AG04450 (cell line): Measurements from ENCODE around the gene ITM2C. TPM values are rescaled to one million over a fixed set of nuclear protein-coding genes. Genes with fewer than 3 reads are reported as not detected.

Source experiments
- CTCF ChIA-PET: fragments of 300-600, 350-600 bp; formaldehyde crosslinking; extraction: SDS; loops from one replicate; lab custom pipeline; 2022; ENCODE audit warnings: antibody characterized with exemption, inconsistent platforms; lab: Charles Lee
- POLR2A ChIA-PET: fragments of 350-600 bp; formaldehyde crosslinking; extraction: SDS; loops from one replicate; lab custom pipeline; 2021; ENCODE audit warnings: antibody characterized with exemption, inconsistent platforms; lab: Yijun Ruan, JAX
- DNase-seq: peaks from one replicate; pipeline ENCODE4 v3.0.0-alpha.2; 2011; ENCODE audit warnings: low read depth, low spot score
- H3K27ac ChIP-seq: one replicate; pipeline ENCODE4 v1.5.1; 2012; ENCODE audit warnings: low read depth, low read length, control low read depth
- H3K27me3 ChIP-seq: one replicate; pipeline ENCODE4 v1.6.0; 2012; ENCODE audit warnings: low read length; ENCODE audit not compliant: control insufficient read depth, insufficient read depth
- H3K4me3 ChIP-seq: 2 replicates; pipeline ENCODE4 v1.5.1; 2011; ENCODE audit warnings: mild to moderate bottlenecking, low read depth, low read length, control low read depth
- H3K9me3 ChIP-seq: 2 replicates; pipeline ENCODE4 v1.5.1; 2012; ENCODE audit warnings: low read length; ENCODE audit not compliant: control insufficient read depth, insufficient read depth
- polyA plus RNA-seq: library from polyadenylated mRNA; depleted of rRNA; stranded (reverse); fragments of >200 nt; gene quantifications from 2 replicates; pipeline ENCODE4 v1.2.3, GENCODE V29; 2011
- TF ChIP-seq, protein P1 (sequence below): IDR thresholded peaks from 2 replicates; pipeline ENCODE4 v1.5.1; 2011; ENCODE audit warnings: low read depth, low read length, control low read depth, inconsistent platforms

The ITM2C gene
- polyA plus RNA-seq, 1 experiment = 371 TPM

DNA sequence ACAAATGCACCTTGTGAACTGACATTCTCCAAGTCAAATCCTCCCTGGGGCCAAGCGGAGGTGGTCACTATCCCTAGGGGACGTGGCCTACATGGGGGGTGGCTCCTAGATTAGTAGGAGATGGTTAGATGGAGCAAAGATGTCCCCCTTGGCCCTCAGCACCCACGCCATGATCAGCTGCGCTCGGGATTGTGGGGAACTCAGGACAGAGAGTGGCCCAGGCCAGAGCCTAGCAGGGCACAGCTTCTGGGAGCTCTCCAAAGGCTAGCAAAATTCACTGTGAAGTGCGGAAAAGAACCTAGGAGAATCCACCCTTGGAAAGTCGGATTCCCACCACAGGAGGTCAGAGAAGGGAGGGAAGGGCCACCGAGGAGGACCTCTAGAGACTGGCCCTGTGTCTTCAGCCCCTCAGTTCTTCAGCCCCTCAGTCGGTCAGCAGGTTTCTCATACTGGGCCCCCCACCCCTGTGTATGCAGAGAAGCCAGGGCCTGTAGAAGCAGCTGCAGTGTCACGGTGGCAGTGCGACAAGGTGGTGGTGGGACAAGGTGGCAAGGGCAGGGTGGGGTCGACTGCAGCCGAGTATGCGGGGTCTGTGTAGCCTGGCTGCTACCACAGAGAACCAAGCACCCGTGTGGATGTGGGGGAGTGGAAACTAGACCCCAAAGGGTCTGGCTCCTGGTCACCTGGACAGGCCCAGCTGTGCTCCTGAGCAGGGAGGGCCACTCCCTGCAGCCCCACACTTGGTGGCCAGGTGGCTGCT lies 41.9 kb downstream of the ITM2C start:
- ChIA-PET POLR2A (no interaction called here), CTCF (interaction anchor here (12.0 kb wide), 1 partner anchor 80 kb away, joined by 184 read pairs; no protein-coding TSS in a partner anchor)
- no peaks in the 10 kb centered on the region for H3K27me3 ChIP-seq
- no peak for DNase-seq
- no peak overlapping the region for H3K27ac ChIP-seq
- TF ChIP-seq, protein P1, sequence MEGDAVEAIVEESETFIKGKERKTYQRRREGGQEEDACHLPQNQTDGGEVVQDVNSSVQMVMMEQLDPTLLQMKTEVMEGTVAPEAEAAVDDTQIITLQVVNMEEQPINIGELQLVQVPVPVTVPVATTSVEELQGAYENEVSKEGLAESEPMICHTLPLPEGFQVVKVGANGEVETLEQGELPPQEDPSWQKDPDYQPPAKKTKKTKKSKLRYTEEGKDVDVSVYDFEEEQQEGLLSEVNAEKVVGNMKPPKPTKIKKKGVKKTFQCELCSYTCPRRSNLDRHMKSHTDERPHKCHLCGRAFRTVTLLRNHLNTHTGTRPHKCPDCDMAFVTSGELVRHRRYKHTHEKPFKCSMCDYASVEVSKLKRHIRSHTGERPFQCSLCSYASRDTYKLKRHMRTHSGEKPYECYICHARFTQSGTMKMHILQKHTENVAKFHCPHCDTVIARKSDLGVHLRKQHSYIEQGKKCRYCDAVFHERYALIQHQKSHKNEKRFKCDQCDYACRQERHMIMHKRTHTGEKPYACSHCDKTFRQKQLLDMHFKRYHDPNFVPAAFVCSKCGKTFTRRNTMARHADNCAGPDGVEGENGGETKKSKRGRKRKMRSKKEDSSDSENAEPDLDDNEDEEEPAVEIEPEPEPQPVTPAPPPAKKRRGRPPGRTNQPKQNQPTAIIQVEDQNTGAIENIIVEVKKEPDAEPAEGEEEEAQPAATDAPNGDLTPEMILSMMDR = no peak
- H3K4me3 ChIP-seq = no peak overlapping the region
- no peaks in the 10 kb centered on the region; the same call in 1 of the 2 replicates for H3K9me3 ChIP-seq

DNA sequence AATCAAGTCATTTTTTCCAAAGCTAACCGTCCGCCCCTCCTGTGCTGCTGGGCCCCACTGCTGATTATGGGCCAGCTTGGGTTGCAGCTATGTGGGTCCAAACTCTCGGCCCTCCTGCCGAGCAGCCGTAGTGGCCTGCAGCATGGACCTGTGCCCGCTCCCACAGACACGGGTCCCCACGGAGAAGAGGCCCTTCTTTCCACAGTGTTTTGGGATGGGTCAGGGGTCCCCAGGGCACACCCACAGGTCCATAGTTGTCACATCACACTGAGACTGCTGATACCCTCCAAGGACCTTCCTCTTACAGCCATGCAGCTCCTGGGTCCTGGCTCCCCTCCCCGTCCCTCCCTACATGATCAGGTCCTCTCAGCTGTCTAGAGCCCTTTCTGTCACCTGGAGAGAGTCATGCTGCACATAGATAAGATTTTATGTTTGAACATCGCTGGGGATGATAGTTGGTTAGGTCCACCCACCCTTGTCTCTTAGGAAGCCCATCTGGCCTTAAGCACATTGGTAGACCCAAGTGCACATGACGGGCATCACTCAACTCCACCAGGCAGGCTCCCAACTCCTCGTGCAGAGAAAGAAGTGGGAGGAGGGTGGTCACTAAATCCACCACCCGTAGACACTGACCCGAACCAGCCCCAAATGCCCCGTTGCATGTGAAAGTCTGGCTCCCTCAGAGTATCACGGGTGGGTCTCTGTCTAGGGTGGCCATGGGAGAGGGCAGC lies 42.8 kb downstream of the ITM2C start:
- CTCF ChIA-PET = interaction anchor here (1.4 kb wide), 1 partner anchor 145 kb away, joined by 3 read pairs; no protein-coding TSS in a partner anchor
- TF ChIP-seq, protein P1 = no peak
- Histone ChIP-seq H3K27me3 (no peaks in the 10 kb centered on the region), H3K9me3 (no peaks in the 10 kb centered on the region; the same call in 1 of the 2 replicates), H3K27ac (no peak overlapping the region), H3K4me3 (no peak overlapping the region)
- POLR2A ChIA-PET = no interaction called here
- no peak for DNase-seq

- TF ChIP-seq, protein P1 = no peak
- ChIA-PET CTCF (interaction anchor here (1.4 kb wide), 1 partner anchor 144 kb away, joined by 3 read pairs; no protein-coding TSS in a partner anchor), POLR2A (no interaction called here)
- Histone ChIP-seq H3K4me3 (no peak overlapping the region), H3K27me3 (no peaks in the 10 kb centered on the region), H3K27ac (peak overlapping the region; percentile 31), H3K9me3 (no peaks in the 10 kb centered on the region; the same call in 1 of the 2 replicates)
- DNase-seq = no peak
Observed at GRCh38 chr2:230908092-230908594, 43.4 kb downstream of the ITM2C start.

DNA sequence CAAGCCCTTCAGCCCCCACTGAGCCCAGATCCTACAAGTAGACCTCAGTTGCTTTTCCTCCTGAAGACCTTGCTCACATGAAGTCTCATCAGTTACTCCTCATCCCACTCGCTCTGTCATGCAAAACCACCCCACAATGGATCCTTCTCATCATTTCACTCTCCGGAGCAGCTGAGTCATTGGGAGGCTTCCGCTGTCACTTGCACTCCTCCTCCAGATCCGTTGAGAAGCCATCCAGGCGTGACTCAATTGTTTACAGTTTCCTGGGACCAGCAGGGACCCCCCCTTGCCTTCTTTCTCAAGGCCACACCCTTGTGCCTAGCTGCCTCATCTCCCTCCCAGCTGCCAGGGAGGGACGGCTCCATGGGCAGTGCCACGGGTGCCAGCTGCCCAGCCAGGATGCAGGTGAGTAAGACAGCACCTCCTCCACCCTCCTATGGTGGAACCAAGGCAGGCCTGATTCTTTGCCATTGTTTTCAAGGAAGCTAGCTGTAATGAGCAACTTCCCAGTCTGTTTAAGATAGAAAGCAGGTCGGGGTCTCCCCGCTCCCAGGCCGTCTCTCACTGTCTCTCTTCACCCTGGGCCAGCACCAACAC lies 44.0 kb downstream of the ITM2C start:
- no peak overlapping the region for H3K4me3 ChIP-seq
- TF ChIP-seq, protein P1 = no peak
- peak overlapping the region; percentile 31 for H3K27ac ChIP-seq
- H3K27me3 ChIP-seq = no peaks in the 10 kb centered on the region
- peak; percentile 30 for DNase-seq
- CTCF ChIA-PET = interaction anchor here (1.4 to 1.7 kb wide), 2 partner anchors 79 to 144 kb away, joined by 3 to 6 read pairs; no protein-coding TSS in a partner anchor
- H3K9me3 ChIP-seq = no peaks in the 10 kb centered on the region; the same call in 1 of the 2 replicates
- POLR2A ChIA-PET = no interaction called here
